AG09319 (cell line): ENCODE measurements around the gene FNDC11.

Source experiments
- DNase-seq: peaks from one replicate; pipeline ENCODE4 v3.0.0-alpha.2; 2010; ENCODE audit warnings: low read depth; ENCODE audit errors: extremely low read depth
- CTCF ChIP-seq: IDR thresholded peaks from 2 replicates; pipeline ENCODE4 v1.5.1; 2011; ENCODE audit warnings: low read depth, mild to moderate bottlenecking, inconsistent platforms, low read length, moderate library complexity

The FNDC11 gene

GRCh38 chr20:63552481-63553249, 1.3 kb upstream of the FNDC11 start:
- TF ChIP-seq CTCF = no peak
- DNase-seq = no peak

- DNase-seq = peak; percentile 64
- no peak for TF ChIP-seq CTCF
Observed at GRCh38 chr20:63553251-63553932, 567 bp upstream of the FNDC11 start.

- DNase-seq = no peak
- TF ChIP-seq CTCF = no peak
Observed at GRCh38 chr20:63554361-63555278, 661 bp downstream of the FNDC11 start.

- TF ChIP-seq CTCF = no peak
- no peak for DNase-seq
Observed at GRCh38 chr20:63555661-63556381, 1.9 kb downstream of the FNDC11 start.

- no peak for DNase-seq
- no peak for TF ChIP-seq CTCF
Observed at GRCh38 chr20:63556873-63557478, 3.0 kb downstream of the FNDC11 start.

- no peak for TF ChIP-seq CTCF
- no peak for DNase-seq
Observed at GRCh38 chr20:63557481-63557891, 3.5 kb downstream of the FNDC11 start.
